ENCODE measurements around the gene CELA2A.

The CELA2A gene

GRCh38 chr1:15500184-15501178 is 43.9 kb downstream of the CELA2A start:
- H3K4me3 ChIP-seq (ENCODE audit: low read length): no peak overlapping the region
- TF ChIP-seq CTCF (conservative IDR thresholded peaks at IDR 0.05; ENCODE audit: low read depth, low read length): no peak
- DNase-seq (ENCODE audit: low read depth): no peak

- TF ChIP-seq CTCF (conservative IDR thresholded peaks at IDR 0.05; ENCODE audit: low read depth, low read length): peak; percentile 90
- H3K4me3 ChIP-seq (ENCODE audit: low read length): no peak overlapping the region
- peak; percentile 19 for DNase-seq (ENCODE audit: low read depth)
These were observed 44.9 kb downstream of the CELA2A start for GRCh38 chr1:15501208-15502032.

- no peak overlapping the region for H3K4me3 ChIP-seq (ENCODE audit: low read length)
- DNase-seq (ENCODE audit: low read depth): no peak
- no peak for TF ChIP-seq CTCF (conservative IDR thresholded peaks at IDR 0.05; ENCODE audit: low read depth, low read length)
These were observed 47.9 kb downstream of the CELA2A start for GRCh38 chr1:15504436-15504835.

GRCh38 chr1:15506831-15507230 is 50.3 kb downstream of the CELA2A start:
- no peak for TF ChIP-seq CTCF (conservative IDR thresholded peaks at IDR 0.05; ENCODE audit: low read depth, low read length)
- DNase-seq (ENCODE audit: low read depth): no peak
- H3K4me3 ChIP-seq (ENCODE audit: low read length): no peak overlapping the region

- TF ChIP-seq CTCF (conservative IDR thresholded peaks at IDR 0.05; ENCODE audit: low read depth, low read length): no peak
- DNase-seq (ENCODE audit: low read depth): no peak
- H3K4me3 ChIP-seq (ENCODE audit: low read length): no peak overlapping the region
These were observed 50.7 kb downstream of the CELA2A start for GRCh38 chr1:15507278-15507677.

GRCh38 chr1:15508700-15509487 is 52.4 kb downstream of the CELA2A start:
- no peak for DNase-seq (ENCODE audit: low read depth)
- no peak for TF ChIP-seq CTCF (conservative IDR thresholded peaks at IDR 0.05; ENCODE audit: low read depth, low read length)
- H3K4me3 ChIP-seq (ENCODE audit: low read length): no peak overlapping the region
